ENCODE measurements around the gene CARD9. TPM values are rescaled to one million over a fixed set of nuclear protein-coding genes. Genes with fewer than 3 reads are reported as not detected.

The CARD9 gene
- total RNA-seq, 1 donor from 2014 or later = 1.6 TPM

- Mint-ChIP-seq H3K27me3 (no peaks in the 10 kb centered on the region), H3K27ac (no peak overlapping the region), H3K9me3 (ENCODE audit: low read depth) (no peaks in the 10 kb centered on the region), H3K36me3 (ENCODE audit: insufficient read depth) (peaks cover 10% of the 10 kb centered on the region), H3K4me1 (ENCODE audit: low read depth) (peaks cover 10% of the 10 kb centered on the region), H3K4me3 (ENCODE audit: low read depth) (no peak overlapping the region)
- TF ChIP-seq, protein P1, sequence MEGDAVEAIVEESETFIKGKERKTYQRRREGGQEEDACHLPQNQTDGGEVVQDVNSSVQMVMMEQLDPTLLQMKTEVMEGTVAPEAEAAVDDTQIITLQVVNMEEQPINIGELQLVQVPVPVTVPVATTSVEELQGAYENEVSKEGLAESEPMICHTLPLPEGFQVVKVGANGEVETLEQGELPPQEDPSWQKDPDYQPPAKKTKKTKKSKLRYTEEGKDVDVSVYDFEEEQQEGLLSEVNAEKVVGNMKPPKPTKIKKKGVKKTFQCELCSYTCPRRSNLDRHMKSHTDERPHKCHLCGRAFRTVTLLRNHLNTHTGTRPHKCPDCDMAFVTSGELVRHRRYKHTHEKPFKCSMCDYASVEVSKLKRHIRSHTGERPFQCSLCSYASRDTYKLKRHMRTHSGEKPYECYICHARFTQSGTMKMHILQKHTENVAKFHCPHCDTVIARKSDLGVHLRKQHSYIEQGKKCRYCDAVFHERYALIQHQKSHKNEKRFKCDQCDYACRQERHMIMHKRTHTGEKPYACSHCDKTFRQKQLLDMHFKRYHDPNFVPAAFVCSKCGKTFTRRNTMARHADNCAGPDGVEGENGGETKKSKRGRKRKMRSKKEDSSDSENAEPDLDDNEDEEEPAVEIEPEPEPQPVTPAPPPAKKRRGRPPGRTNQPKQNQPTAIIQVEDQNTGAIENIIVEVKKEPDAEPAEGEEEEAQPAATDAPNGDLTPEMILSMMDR (IDR thresholded peaks at IDR 0.05; ENCODE audit: unreplicated experiment) = no peak
- no peak for DNase-seq (ENCODE audit: low spot score, unreplicated experiment)
Measured at GRCh38 chr9:136395345-136396218, 22.1 kb upstream of the CARD9 start.

DNA sequence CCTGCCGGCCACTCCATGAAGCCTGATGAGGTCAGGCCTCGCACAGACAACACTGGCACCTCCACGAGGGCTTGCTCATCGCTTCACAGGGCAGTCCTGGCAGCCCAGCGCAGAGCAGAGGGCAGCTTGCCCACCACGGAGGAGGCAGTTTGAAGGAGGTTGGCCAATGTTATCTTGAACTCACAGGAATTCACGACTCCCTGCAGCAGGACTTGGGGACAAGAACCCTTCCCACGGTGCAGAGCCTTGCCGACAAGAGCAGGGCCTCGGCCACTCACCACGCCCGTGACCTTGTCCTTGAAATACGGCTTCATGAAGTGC, 21.5 kb upstream of the CARD9 start:
- Mint-ChIP-seq H3K36me3 (ENCODE audit: insufficient read depth) (peaks cover 11% of the 10 kb centered on the region), H3K4me3 (ENCODE audit: low read depth) (no peak overlapping the region), H3K27me3 (no peaks in the 10 kb centered on the region), H3K27ac (no peak overlapping the region), H3K9me3 (ENCODE audit: low read depth) (no peaks in the 10 kb centered on the region), H3K4me1 (ENCODE audit: low read depth) (peaks cover 10% of the 10 kb centered on the region)
- TF ChIP-seq, protein P1 (IDR thresholded peaks at IDR 0.05; ENCODE audit: unreplicated experiment) = no peak
- DNase-seq (ENCODE audit: low spot score, unreplicated experiment) = no peak

GRCh38 chr9:136394312-136395019, 21.0 kb upstream of the CARD9 start:
- Mint-ChIP-seq H3K36me3 (ENCODE audit: insufficient read depth) (peaks cover 14% of the 10 kb centered on the region), H3K27ac (no peak overlapping the region), H3K27me3 (no peaks in the 10 kb centered on the region), H3K4me1 (ENCODE audit: low read depth) (peaks cover 10% of the 10 kb centered on the region), H3K4me3 (ENCODE audit: low read depth) (no peak overlapping the region), H3K9me3 (ENCODE audit: low read depth) (no peaks in the 10 kb centered on the region)
- DNase-seq (ENCODE audit: low spot score, unreplicated experiment) = no peak
- TF ChIP-seq, protein P1 (IDR thresholded peaks at IDR 0.05; ENCODE audit: unreplicated experiment) = no peak

- Mint-ChIP-seq H3K27ac (no peak overlapping the region), H3K9me3 (ENCODE audit: low read depth) (no peaks in the 10 kb centered on the region), H3K4me1 (ENCODE audit: low read depth) (peaks cover 2% of the 10 kb centered on the region), H3K36me3 (ENCODE audit: insufficient read depth) (peaks cover 14% of the 10 kb centered on the region), H3K4me3 (ENCODE audit: low read depth) (no peak overlapping the region), H3K27me3 (no peaks in the 10 kb centered on the region)
- TF ChIP-seq, protein P1 (IDR thresholded peaks at IDR 0.05; ENCODE audit: unreplicated experiment) = no peak
- no peak for DNase-seq (ENCODE audit: low spot score, unreplicated experiment)
Measured at GRCh38 chr9:136393531-136393930, 20.1 kb upstream of the CARD9 start.

DNA sequence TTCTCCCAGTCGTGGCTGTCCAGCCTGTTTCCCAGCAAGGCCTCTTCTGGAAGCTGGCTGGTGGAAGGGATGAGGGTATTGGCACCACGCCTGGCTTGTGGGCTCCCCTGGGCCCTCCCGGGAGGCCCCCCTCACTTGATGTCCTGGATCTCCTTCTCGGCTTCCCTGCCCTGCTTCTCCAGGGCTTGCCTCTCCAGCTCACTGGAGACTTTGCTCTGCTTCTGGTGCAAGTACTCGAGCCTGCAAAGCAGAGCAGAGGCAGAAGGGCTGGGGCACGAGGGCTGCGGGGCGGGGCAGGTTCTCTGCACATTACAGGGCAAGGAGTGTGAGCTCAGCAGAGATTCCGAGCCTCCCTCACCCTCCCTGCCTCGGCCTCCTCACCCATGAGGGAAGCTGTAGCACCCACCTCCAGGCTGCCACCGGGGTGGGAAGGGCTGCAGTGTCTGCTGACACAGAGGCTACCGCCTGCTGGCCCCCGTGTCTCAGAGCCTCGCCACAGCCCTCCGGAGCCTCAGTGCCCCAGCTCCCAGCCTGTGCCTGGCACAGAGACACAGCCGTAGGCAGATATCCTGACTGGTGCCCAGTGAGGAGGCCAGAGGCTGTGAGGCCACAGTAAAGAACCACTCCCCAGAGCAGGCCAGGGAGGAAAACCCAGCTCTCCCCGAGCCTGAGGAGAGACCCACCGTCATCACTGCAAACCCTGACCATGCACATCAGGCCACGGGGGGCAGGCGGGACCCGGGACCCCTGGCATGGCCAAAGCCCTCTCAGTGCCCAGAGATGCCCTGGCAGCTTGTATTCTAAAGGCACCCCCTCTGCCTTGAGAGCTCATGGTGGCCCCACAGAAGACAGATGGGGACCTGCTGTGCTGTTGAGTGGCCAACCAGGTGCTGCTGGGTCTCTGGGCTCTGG, 19.3 kb upstream of the CARD9 start:
- Mint-ChIP-seq H3K4me1 (ENCODE audit: low read depth) (no peaks in the 10 kb centered on the region), H3K9me3 (ENCODE audit: low read depth) (no peaks in the 10 kb centered on the region), H3K4me3 (ENCODE audit: low read depth) (no peak overlapping the region), H3K27me3 (no peaks in the 10 kb centered on the region), H3K36me3 (ENCODE audit: insufficient read depth) (peaks cover 15% of the 10 kb centered on the region), H3K27ac (no peak overlapping the region)
- TF ChIP-seq, protein P1 (IDR thresholded peaks at IDR 0.05; ENCODE audit: unreplicated experiment) = no peak
- no peak for DNase-seq (ENCODE audit: low spot score, unreplicated experiment)

Measured in progenitor cell of endocrine pancreas (in vitro differentiated cells).